ENCODE results near the gene CCDC152. TPM values are rescaled to one million over a fixed set of nuclear protein-coding genes. Genes with fewer than 3 reads are reported as not detected.
A peak's percentile ranks its signal among the peaks of the same experiment; 100 is the strongest.
"Not testable (repeated sequence)": the region's sequence is repeated elsewhere in the genome, so short reads cannot be mapped to it uniquely, and the experiment has no call there.

CCDC152 gene
- 3.4 and 5.8 TPM in 2 replicates for total RNA-seq (ENCODE audit: low replicate concordance)

- DNase-seq (ENCODE audit: low read depth): peak; percentile 39
Measured at GRCh38 chr5:42756606-42757601, at the start of gene CCDC152. TSS of gene CCDC152 (plus strand) at chr5:42756818. CDS start at chr5:42759122, 2,304 bp downstream.

GRCh38 chr5:42715785-42716184 is 40.8 kb upstream of the CCDC152 start:
- TF ChIP-seq CTCF (IDR thresholded peaks at IDR 0.05; ENCODE audit: insufficient read depth, low read length): no peak
- no peak overlapping the region for H3K4me3 ChIP-seq (ENCODE audit: low read depth, low read length)
- DNase-seq (ENCODE audit: low read depth): no peak

More at GRCh38 chr5:42756606-42757601, at the start of gene CCDC152:
- H3K4me3 ChIP-seq (ENCODE audit: low read depth, low read length): peak within 1 kb of the TSS; percentile 67
- no peak for TF ChIP-seq CTCF (IDR thresholded peaks at IDR 0.05; ENCODE audit: insufficient read depth, low read length)

- TF ChIP-seq CTCF (IDR thresholded peaks at IDR 0.05; ENCODE audit: insufficient read depth, low read length): no peak
- no peak overlapping the region for H3K4me3 ChIP-seq (ENCODE audit: low read depth, low read length)
- no peak for DNase-seq (ENCODE audit: low read depth)
Measured at GRCh38 chr5:42718591-42718990, 38.0 kb upstream of the CCDC152 start.

DNA sequence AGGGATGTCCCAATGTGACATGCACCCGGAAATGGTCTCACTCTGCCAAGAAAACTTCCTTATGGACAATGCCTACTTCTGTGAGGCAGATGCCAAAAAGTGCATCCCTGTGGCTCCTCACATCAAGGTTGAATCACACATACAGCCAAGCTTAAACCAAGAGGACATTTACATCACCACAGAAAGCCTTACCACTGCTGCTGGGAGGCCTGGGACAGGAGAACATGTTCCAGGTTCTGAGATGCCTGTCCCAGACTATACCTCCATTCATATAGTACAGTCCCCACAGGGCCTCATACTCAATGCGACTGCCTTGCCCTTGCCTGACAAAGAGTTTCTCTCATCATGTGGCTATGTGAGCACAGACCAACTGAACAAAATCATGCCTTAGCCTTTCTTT is 37.6 kb upstream of the CCDC152 start:
- no peak for DNase-seq (ENCODE audit: low read depth)
- no peak for TF ChIP-seq CTCF (IDR thresholded peaks at IDR 0.05; ENCODE audit: insufficient read depth, low read length)
- no peak overlapping the region for H3K4me3 ChIP-seq (ENCODE audit: low read depth, low read length)

GRCh38 chr5:42720251-42720650 is 36.4 kb upstream of the CCDC152 start:
- H3K4me3 ChIP-seq (ENCODE audit: low read depth, low read length): no peak overlapping the region
- no peak for DNase-seq (ENCODE audit: low read depth)
- TF ChIP-seq CTCF (IDR thresholded peaks at IDR 0.05; ENCODE audit: insufficient read depth, low read length): no peak

- no peak for TF ChIP-seq CTCF (IDR thresholded peaks at IDR 0.05; ENCODE audit: insufficient read depth, low read length)
- DNase-seq (ENCODE audit: low read depth): no peak
- H3K4me3 ChIP-seq (ENCODE audit: low read depth, low read length): no peak overlapping the region
Measured at GRCh38 chr5:42721484-42721883, 35.1 kb upstream of the CCDC152 start.

DNA sequence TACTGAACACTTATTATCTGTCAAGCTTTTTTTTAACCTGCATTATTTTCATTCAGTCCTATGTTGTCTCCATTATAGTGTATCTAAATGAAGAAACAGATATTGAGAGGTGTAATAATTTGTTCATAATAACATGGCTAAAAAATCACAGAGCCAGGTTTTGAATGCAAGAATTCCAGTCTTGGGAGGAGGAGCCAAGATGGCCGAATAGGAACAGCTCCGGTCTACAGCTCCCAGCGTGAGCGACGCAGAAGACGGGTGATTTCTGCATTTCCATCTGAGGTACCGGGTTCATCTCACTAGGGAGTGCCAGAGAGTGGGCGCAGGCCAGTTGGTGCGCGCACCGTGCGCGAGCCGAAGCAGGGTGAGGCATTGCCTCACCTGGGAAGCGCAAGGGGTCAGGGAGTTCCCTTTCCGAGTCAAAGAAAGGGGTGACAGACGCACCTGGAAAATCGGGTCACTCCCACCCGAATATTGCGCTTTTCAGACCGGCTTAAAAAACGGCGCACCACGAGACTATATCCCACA is 22.0 kb upstream of the CCDC152 start:
- not testable (repeated sequence) for H3K4me3 ChIP-seq (ENCODE audit: low read depth, low read length); DNase-seq (ENCODE audit: low read depth)

All from fibroblast of the aortic adventitia (primary cell).